Cardiac muscle cell (in vitro differentiated cells and primary cell): Measurements from ENCODE around the gene HGF. TPM values are rescaled to one million over a fixed set of nuclear protein-coding genes. Genes with fewer than 3 reads are reported as not detected.

ENCODE experiments used
- DNase-seq, 2 donors: peaks; one replicate each; pipeline versions ENCODE4 v3.0.0 to v3.0.0-alpha.2; 2010 to 2017; ENCODE audit warnings: low read depth in 1 of 2, low spot score in 1 of 2
- H3K27ac ChIP-seq: fragments of 200-600 bp; sonication (generic); 2 replicates; pipeline ENCODE4 v1.5.1; 2016
- H3K27me3 ChIP-seq: fragments of 200-600 bp; sonication (generic); 2 replicates; pipeline ENCODE4 v1.6.0; 2016; ENCODE audit warnings: control low read depth
- H3K36me3 ChIP-seq: fragments of 200-600 bp; sonication (generic); 2 replicates; pipeline ENCODE4 v1.5.1; 2016; ENCODE audit warnings: control low read depth
- H3K4me1 ChIP-seq: fragments of 200-600 bp; sonication (generic); 2 replicates; pipeline ENCODE4 v1.8.1; 2017; ENCODE audit warnings: low read depth, mild to moderate bottlenecking, mixed run types
- H3K4me3 ChIP-seq: fragments of 200-600 bp; sonication (generic); 2 replicates; pipeline ENCODE4 v1.5.1; 2016; ENCODE audit warnings: mild to moderate bottlenecking
- H3K9me3 ChIP-seq: fragments of 200-600 bp; sonication (generic); 2 replicates; pipeline ENCODE4 v1.5.1; 2017; ENCODE audit warnings: low read depth, mild to moderate bottlenecking, control low read depth
- CTCF ChIP-seq: IDR thresholded peaks from 2 replicates; pipeline ENCODE4 v1.5.1; 2012; ENCODE audit warnings: low read depth, mild to moderate bottlenecking, low read length
- polyA plus RNA-seq: library from polyadenylated mRNA; unstranded; fragments of >200 nt; fragmentation: Nextera tagmentation; extraction: Ambion mirVana; gene quantifications from 2 replicates; pipeline ENCODE4 v1.2.1, GENCODE V29; 2016
- total RNA-seq: library from RNA; depleted of rRNA; stranded (reverse); fragments of >200 nt; gene quantifications from 2 replicates; pipeline ENCODE4 v1.2.3, GENCODE V29; 2016

The HGF gene
- total and polyA plus RNA-seq, 2 experiments from 2014 or later: 0.04 to 0.66 TPM

GRCh38 chr7:81714306-81714705, 55.5 kb downstream of the HGF start:
- Histone ChIP-seq H3K36me3 (no peaks in the 10 kb centered on the region), H3K27me3 (no peaks in the 10 kb centered on the region), H3K4me1 (no peaks in the 10 kb centered on the region), H3K4me3 (no peak overlapping the region), H3K9me3 (no peaks in the 10 kb centered on the region), H3K27ac (no peak overlapping the region)
- DNase-seq: no peak
- no peak for TF ChIP-seq CTCF

GRCh38 chr7:81710751-81711150, 59.1 kb downstream of the HGF start:
- Histone ChIP-seq H3K4me1 (no peaks in the 10 kb centered on the region), H3K9me3 (no peaks in the 10 kb centered on the region), H3K36me3 (no peaks in the 10 kb centered on the region), H3K27ac (no peak overlapping the region), H3K4me3 (no peak overlapping the region), H3K27me3 (no peaks in the 10 kb centered on the region)
- DNase-seq: no peak
- no peak for TF ChIP-seq CTCF

- no peak for TF ChIP-seq CTCF
- no peak for DNase-seq
- Histone ChIP-seq H3K4me1 (no peaks in the 10 kb centered on the region), H3K4me3 (no peak overlapping the region), H3K9me3 (no peaks in the 10 kb centered on the region), H3K36me3 (no peaks in the 10 kb centered on the region), H3K27ac (no peak overlapping the region), H3K27me3 (no peaks in the 10 kb centered on the region)
These were observed 60.0 kb downstream of the HGF start for GRCh38 chr7:81709836-81710235.

GRCh38 chr7:81707966-81708365, 61.9 kb downstream of the HGF start:
- Histone ChIP-seq H3K27me3 (no peaks in the 10 kb centered on the region), H3K4me1 (no peaks in the 10 kb centered on the region), H3K4me3 (no peak overlapping the region), H3K27ac (no peak overlapping the region), H3K9me3 (no peaks in the 10 kb centered on the region), H3K36me3 (no peaks in the 10 kb centered on the region)
- no peak for DNase-seq
- TF ChIP-seq CTCF: no peak

- DNase-seq: no peak
- Histone ChIP-seq H3K9me3 (no peaks in the 10 kb centered on the region), H3K4me1 (no peaks in the 10 kb centered on the region), H3K4me3 (no peak overlapping the region), H3K36me3 (no peaks in the 10 kb centered on the region), H3K27ac (no peak overlapping the region), H3K27me3 (no peaks in the 10 kb centered on the region)
- no peak for TF ChIP-seq CTCF
These were observed 62.7 kb downstream of the HGF start for GRCh38 chr7:81707196-81707595.

- Histone ChIP-seq H3K27ac (no peak overlapping the region), H3K4me1 (no peaks in the 10 kb centered on the region), H3K27me3 (no peaks in the 10 kb centered on the region), H3K36me3 (no peaks in the 10 kb centered on the region), H3K9me3 (no peaks in the 10 kb centered on the region), H3K4me3 (no peak overlapping the region)
- TF ChIP-seq CTCF: no peak
- no peak for DNase-seq
These were observed 64.6 kb downstream of the HGF start for GRCh38 chr7:81705206-81705605.
